HepG2 (cell line): ENCODE measurements around the gene NECTIN2. TPM values are rescaled to one million over a fixed set of nuclear protein-coding genes. Genes with fewer than 3 reads are reported as not detected.

Experiments used
- AKNA ChIP-seq: sonication (generic); formaldehyde crosslinking; IDR thresholded peaks from 2 replicates; pipeline ENCODE4 v1.4.0; 2020; ENCODE audit warnings: missing genetic modification reagents, borderline replicate concordance
- ATF5 ChIP-seq: sonication (generic); formaldehyde crosslinking; IDR thresholded peaks from 2 replicates; pipeline ENCODE4 v1.4.0; 2020; ENCODE audit warnings: mild to moderate bottlenecking, low read depth, missing genetic modification reagents
- CENPT ChIP-seq: sonication (generic); formaldehyde crosslinking; IDR thresholded peaks from 2 replicates; pipeline ENCODE4 v1.8.0; 2022; ENCODE audit warnings: low read depth, mild to moderate bottlenecking, moderate library complexity, missing genetic modification reagents
- EP300 ChIP-seq, 3 experiments: sonication (generic) in 1 of 3; formaldehyde crosslinking in 1 of 3; IDR thresholded peaks; 2 replicates each; pipeline versions ENCODE4 v1.5.1 to v1.6.1; 2011 to 2020; ENCODE audit warnings: low read depth in 2 of 3, low read length in 2 of 3, borderline replicate concordance in 1 of 3, improper control_type of control experiment in 1 of 3, mild to moderate bottlenecking in 1 of 3, missing genetic modification reagents in 1 of 3, moderate library complexity in 1 of 3
- PPARG ChIP-seq: conservative IDR thresholded peaks from 2 replicates; pipeline ENCODE4 v1.6.1; 2016; ENCODE audit warnings: missing biosample characterization, missing genetic modification reagents
- TCF7 ChIP-seq: sonication (generic); IDR thresholded peaks from 2 replicates; pipeline ENCODE4 v1.6.1; 2016; ENCODE audit warnings: antibody characterized with exemption, low read depth
- WIZ ChIP-seq: sonication (generic); formaldehyde crosslinking; IDR thresholded peaks from 2 replicates; pipeline ENCODE4 v1.5.1; 2020; ENCODE audit warnings: mild to moderate bottlenecking, missing genetic modification reagents
- ZBTB39 ChIP-seq: sonication (generic); formaldehyde crosslinking; IDR thresholded peaks from 2 replicates; pipeline ENCODE4 v1.5.0; 2020; ENCODE audit warnings: missing genetic modification reagents
- ZC3H13 ChIP-seq: sonication (generic); formaldehyde crosslinking; IDR thresholded peaks from 2 replicates; pipeline ENCODE4 v1.8.1; 2023; ENCODE audit warnings: mild to moderate bottlenecking, missing genetic modification reagents, moderate library complexity
- ZHX1 ChIP-seq: sonication (generic); formaldehyde crosslinking; IDR thresholded peaks from 2 replicates; pipeline ENCODE4 v1.8.1; 2022; ENCODE audit warnings: low read depth, mild to moderate bottlenecking, missing genetic modification reagents
- ZNF234 ChIP-seq: sonication (generic); formaldehyde crosslinking; conservative IDR thresholded peaks from 2 replicates; pipeline ENCODE4 v1.5.1; 2020; ENCODE audit warnings: mild to moderate bottlenecking, missing genetic modification reagents
- ZNF296 ChIP-seq: sonication (generic); formaldehyde crosslinking; conservative IDR thresholded peaks from 2 replicates; pipeline ENCODE4 v1.5.0; 2020; ENCODE audit warnings: mild to moderate bottlenecking, missing genetic modification reagents
- ZNF709 ChIP-seq: sonication (generic); formaldehyde crosslinking; IDR thresholded peaks from 2 replicates; pipeline ENCODE4 v1.5.0; 2020; ENCODE audit warnings: mild to moderate bottlenecking, missing genetic modification reagents
- ZNF883 ChIP-seq: sonication (generic); formaldehyde crosslinking; IDR thresholded peaks from 2 replicates; pipeline ENCODE4 v1.5.1; 2020; ENCODE audit warnings: mild to moderate bottlenecking, missing genetic modification reagents; ENCODE audit errors: not compliant biosample characterization
- ZSCAN5A ChIP-seq: sonication (generic); formaldehyde crosslinking; IDR thresholded peaks from 2 replicates; pipeline ENCODE4 v1.8.0; 2022; ENCODE audit warnings: mild to moderate bottlenecking, missing genetic modification reagents, borderline replicate concordance
- polyA plus RNA-seq, 8 experiments: library from polyadenylated mRNA; depleted of rRNA in 3 of 8; stranded (reverse) in 7 of 8; unstranded in 1 of 8; fragments of >200 nt; fragmentation: Illumina TruSeq in 4 of 8; extraction: Trizol in 4 of 8; gene quantifications; 2 replicates each; pipeline versions ENCODE4 v1.2.1 to v1.2.3, GENCODE V29; 2011 to 2016; ENCODE audit warnings: low read depth in 4 of 8, missing spikeins in 1 of 8, mixed read lengths in 1 of 8; ENCODE audit not compliant: insufficient read depth in 1 of 8
- total RNA-seq, 5 experiments: library from RNA; depleted of rRNA; stranded (reverse); fragments of >200 nt; fragmentation: Illumina TruSeq; extraction: Trizol; gene quantifications; 2 replicates each; pipeline ENCODE4 v1.2.3, GENCODE V29; 2016; ENCODE audit warnings: low read depth in 1 of 5

The NECTIN2 gene
- total and polyA plus RNA-seq, 2 of the 13 experiments (the other 11 are each of a cell fraction or from before 2014, with no cell fraction given): 75.4 to 114 TPM

- TF ChIP-seq ZSCAN5A (CRISPR knock-in tag) (no peak), EP300 (IDR thresholded peaks at IDR 0.05; ENCODE audit: low read depth in 2 of 2, low read length in 2 of 2) (no peak), EP300 (CRISPR knock-in tag; IDR thresholded peaks at IDR 0.05; ENCODE audit: borderline replicate concordance) (no peak), WIZ (CRISPR knock-in tag) (no peak), ZNF709 (CRISPR knock-in tag) (no peak), ZBTB39 (CRISPR knock-in tag) (no peak), ZC3H13 (CRISPR knock-in tag) (0 out of 2 replicates have a peak, but pooled peaks have one; percentile 30), AKNA (CRISPR knock-in tag) (no peak), TCF7 (no peak), ZNF234 (no peak), PPARG (CRISPR knock-in tag) (no peak), CENPT (CRISPR knock-in tag) (peak; percentile 60; the same call in 1 of the 2 replicates), ZNF883 (CRISPR knock-in tag) (no peak), ZNF296 (CRISPR knock-in tag) (peak; percentile 63; the same call in 1 of the 2 replicates), ATF5 (CRISPR knock-in tag) (no peak), ZHX1 (CRISPR knock-in tag) (no peak)
Measured at GRCh38 chr19:44891016-44891882, 45.2 kb downstream of the NECTIN2 start, which contains the start of gene TOMM40 (continued).
